Dermis microvascular lymphatic vessel endothelial cell (primary cell): ENCODE data around the gene UTF1. TPM values are rescaled to one million over a fixed set of nuclear protein-coding genes. Genes with fewer than 3 reads are reported as not detected.
"Not testable (repeated sequence)": the region's sequence is repeated elsewhere in the genome, so short reads cannot be mapped to it uniquely, and the experiment has no call there.

Experiments
- DNase-seq, 2 donors: peaks; one replicate each; pipeline versions ENCODE4 v3.0.0 to v3.0.0-alpha.2; 2010; ENCODE audit warnings: low read depth in 2 of 2
- total RNA-seq: library from RNA; depleted of rRNA; stranded (reverse); fragments of >200 nt; gene quantifications from 2 replicates; pipeline ENCODE4 v1.2.1, GENCODE V29; 2014

The UTF1 gene
- total RNA-seq, 1 donor from 2014 or later: not detected

DNA sequence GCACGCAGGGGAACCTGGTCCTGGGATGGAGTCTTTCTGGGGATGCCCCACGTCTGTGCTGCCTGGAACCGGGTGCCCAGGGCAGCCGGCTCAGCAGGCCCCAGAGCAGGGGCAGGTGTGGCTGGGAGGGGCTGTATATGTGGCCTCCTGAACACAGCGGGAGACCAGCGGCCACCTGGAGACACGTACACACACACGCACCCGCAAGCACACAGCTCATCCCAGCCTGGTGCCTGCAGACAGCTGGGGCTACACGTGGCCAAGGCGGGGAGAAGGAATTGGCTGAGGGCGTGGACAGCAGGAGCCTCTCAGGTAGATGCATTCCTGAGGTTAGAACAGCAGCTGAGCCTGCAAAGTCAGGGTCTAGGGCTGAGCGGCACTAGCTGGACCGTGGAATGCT lies 32.7 kb downstream of the UTF1 start:
- no peak for DNase-seq

GRCh38 chr10:133263674-133264073 lies 33.7 kb downstream of the UTF1 start:
- no peak for DNase-seq

GRCh38 chr10:133264461-133264860 lies 34.4 kb downstream of the UTF1 start:
- no peak for DNase-seq

DNA sequence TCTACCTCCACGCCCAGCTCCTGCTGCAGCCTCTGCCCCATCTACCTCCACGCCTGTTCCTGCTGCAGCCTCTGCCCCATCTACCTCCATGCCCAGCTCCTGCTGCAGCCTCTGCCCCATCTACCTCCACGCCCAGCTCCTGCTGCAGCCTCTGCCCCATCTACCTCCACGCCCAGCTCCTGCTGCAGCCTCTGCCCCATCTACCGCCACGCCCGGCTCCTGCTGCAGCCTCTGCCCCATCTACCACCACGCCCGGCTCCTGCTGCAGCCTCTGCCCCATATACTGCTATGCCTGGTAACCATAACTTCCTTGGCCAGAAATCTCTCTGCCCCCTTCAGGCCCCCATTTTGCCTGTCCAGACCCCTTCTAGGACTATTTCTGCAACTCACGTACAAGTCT lies 35.0 kb downstream of the UTF1 start:
- not testable (repeated sequence) for DNase-seq

DNA sequence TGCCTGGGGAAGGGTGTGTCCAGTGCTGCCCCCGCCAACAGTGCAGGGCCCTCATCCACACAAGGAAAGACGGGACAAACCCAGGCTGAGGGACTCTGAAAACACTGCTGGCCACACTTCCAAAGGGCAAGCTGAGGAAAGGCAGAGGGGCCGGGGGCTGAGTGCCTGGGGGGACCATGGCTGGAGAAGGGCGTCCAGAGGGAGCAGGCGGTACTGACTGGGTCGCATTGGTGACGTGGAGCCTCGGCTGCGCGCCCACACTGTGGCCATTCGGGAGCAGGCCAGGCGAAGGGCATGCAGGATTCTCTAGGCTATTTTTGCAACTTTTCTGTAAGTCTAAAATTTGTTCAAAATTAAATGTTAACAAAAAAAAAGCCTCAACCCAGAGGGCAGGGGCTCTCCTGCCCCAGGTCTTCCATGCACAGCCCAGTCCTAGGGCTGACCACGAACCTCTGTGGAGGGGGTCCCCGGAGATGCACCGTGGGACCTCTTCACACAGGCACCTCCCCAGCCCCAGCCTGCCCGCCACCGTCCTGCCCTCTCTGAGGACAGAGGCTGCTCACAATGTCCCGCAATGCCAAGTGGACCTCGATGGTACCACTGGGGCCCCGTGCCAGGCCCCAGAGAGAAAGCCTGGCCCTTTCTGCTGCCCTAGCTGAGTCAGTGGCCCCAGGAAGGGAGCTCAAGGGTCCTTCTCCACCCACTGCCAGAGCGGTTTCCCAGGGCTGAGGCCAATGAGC lies 36.2 kb downstream of the UTF1 start:
- no peak for DNase-seq

GRCh38 chr10:133267293-133267692 lies 37.3 kb downstream of the UTF1 start:
- no peak for DNase-seq

GRCh38 chr10:133267829-133268228 lies 37.8 kb downstream of the UTF1 start:
- no peak for DNase-seq

DNA sequence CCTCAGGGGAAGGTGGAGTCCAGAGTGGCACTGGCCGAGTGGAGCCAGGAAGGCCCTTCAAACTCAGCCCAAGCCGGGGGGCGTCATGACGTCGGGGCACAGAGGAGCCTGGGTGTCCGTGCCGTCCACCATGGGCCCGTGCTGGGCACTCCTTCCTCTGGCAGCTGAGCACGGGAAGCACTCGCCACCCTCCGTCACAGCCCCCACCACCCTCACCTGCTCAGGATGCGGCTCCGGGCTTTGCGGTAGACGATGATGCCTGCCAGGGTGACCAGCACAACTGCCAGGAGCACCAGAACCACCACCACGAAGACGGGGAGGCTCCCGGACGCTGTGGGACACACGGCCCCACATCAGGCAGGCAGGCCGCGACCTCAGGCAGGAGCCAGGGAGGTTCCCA lies 38.5 kb downstream of the UTF1 start:
- no peak for DNase-seq

- DNase-seq: no peak
Measured at GRCh38 chr10:133269367-133269766, 39.4 kb downstream of the UTF1 start.

GRCh38 chr10:133270204-133270603 lies 40.2 kb downstream of the UTF1 start:
- DNase-seq: no peak

DNA sequence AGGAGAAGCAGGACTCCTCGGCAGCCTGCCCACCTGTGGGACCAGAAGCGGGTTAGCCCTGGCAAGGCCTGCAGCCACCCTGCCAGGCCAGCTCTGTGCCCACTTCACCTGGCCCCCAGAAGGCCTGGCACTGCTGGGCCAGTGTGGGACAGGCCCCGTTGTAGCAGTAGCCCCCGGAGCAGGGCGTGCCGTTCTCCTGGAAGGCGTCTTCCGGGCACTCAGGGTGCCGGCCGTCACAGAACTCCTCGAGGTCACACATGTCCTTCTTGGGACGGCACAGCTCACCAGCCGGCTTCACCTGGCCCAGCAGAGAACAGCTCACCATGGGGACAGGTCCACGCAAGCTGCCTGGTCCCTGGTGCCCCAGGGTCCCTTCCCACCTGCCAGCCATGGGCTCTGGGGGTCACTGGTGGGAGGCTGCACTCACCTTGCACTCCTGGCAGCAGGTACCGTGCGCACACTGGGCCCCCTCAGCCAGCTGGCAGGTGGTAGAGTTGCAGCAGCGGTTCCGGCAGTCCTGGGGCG lies 40.8 kb downstream of the UTF1 start:
- no peak for DNase-seq

GRCh38 chr10:133271521-133272300 lies 41.7 kb downstream of the UTF1 start:
- DNase-seq: no peak

GRCh38 chr10:133272301-133272963 lies 42.4 kb downstream of the UTF1 start:
- DNase-seq: no peak

GRCh38 chr10:133272964-133273420 lies 43.0 kb downstream of the UTF1 start:
- no peak for DNase-seq

DNA sequence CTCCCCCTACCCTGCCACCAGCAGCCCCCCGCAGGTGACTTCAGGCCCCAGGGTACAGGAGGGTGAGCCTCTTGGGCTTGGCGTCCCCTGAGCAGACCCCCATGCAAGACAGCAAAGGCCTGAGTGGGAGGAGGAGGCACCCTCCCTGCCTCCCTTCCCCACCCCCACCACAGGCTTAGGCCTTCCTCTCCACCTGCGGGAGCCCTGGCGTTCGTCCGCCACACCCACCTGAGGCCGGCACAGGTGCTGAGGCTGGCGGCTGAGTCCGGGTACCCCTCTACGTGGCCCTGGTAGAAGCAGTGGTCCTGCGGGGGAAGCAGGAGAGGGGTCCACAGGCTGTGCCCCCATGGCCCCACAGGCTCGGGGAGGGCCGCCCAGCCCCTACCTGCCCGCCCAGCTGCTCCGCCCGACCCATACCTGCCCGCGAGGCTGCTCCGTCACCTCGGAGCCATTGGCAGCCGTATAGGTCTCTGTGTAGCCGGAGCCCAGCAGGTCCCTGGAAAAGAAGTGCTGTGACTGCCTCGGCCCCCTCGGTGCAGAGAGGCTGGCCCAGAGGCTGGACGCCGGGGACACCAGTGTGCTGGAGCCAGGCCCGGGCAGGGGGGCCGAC lies 43.6 kb downstream of the UTF1 start:
- no peak for DNase-seq

DNA sequence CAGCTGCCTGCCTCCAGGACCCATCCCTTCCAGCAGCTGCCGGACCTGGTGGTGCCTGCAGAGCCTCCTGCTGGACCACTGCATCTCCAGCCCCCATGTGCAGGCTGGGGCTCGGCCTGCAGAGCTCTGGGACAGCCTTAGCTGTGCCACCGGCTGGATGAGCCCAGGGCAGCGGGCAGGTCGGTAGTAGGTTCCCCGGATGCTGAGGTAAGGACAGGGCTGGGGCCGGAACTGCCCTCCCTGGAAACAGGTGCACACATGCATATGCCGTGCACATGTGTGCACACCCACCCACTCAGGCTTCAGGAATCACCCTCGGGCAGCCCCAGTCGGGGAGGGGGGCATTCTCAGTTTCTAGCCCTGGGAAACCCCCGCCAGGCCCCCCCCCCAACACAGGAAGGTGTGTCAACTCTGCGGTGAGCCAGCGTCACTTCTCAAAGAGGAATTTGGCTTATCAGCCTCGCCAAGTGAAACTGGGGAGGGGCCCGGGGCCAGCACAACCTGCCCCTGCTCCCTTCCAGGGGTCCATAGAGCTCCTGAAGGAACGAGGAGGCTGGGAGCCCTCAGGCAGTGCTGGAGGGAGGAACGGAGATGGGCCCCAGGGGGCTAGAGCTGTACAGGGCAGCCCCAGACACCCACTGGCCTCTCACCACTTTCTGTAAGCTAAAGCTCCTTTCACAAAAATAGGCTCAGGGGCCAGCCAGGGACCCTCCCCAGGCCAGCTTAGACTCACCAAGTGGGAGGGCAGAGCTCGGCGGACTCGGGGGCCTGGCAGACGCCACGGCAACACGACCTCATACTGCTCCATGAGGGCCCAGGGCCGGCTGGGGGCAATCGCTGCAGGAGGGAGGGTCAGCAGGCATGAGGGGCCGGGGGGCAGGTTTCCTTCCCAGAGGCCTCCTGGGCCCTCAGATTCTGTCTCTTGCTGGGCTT lies 45.0 kb downstream of the UTF1 start:
- no peak for DNase-seq

- DNase-seq: no peak
Measured at GRCh38 chr10:133275684-133276092, 45.7 kb downstream of the UTF1 start.

GRCh38 chr10:133276100-133276434 lies 46.0 kb downstream of the UTF1 start:
- no peak for DNase-seq

- DNase-seq: peak in 1 of 2 donors; percentile 11
Measured at GRCh38 chr10:133276435-133277201, 46.6 kb downstream of the UTF1 start, which contains the start of gene ADAM8. TSS of gene ADAM8 (minus strand) at chr10:133276868. CDS start at chr10:133276817, 51 bp downstream.
